GM21447 (cell line): ENCODE data around the gene CAMK2D.
A peak's percentile ranks its signal among the peaks of the same experiment; 100 is the strongest.

Experiments used
- ATAC-seq: cut with Tn5 transposase; IDR thresholded peaks from one replicate; pipeline ENCODE4 v1.9.1; 2021; ENCODE audit not compliant: unreplicated experiment

The CAMK2D gene

DNA sequence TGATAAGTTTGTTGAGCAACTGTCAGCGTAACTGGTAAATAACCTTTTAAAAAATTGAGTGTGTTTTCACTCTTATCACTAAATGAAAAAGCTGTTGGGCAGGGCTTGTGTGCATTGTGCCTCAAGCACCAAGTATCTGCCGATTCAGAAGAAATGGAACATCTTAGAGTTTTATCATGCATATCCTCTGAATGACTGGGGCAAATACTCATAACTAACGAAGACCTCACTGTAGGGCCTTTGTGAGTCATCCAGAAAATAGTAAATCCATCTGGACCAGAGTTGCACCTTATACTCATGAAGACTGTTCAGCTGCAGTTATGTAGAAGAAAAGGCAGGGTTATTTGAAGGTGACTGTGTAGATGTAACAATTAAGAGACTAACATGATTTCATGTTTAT is 222.1 kb downstream of the CAMK2D start:
- peak; percentile 54 for ATAC-seq

DNA sequence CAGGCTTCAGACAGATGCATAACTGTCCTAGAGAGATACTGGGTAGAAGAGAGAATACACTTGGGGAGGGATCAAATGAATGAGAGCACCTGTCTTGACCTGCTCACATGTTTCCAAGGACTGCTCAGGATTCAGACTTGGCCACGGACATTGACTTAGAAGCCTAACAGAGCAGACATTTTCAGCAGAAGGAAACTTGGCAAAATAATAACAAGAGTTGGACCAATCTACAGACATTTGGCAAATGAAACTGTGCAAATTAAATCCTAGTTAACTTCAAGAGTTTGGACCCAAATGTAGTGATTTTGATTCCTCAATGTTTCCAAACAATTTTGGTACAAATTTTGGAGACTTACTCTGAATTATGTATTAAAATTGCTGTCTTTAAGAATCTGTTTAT is 223.9 kb downstream of the CAMK2D start:
- ATAC-seq = no peak

DNA sequence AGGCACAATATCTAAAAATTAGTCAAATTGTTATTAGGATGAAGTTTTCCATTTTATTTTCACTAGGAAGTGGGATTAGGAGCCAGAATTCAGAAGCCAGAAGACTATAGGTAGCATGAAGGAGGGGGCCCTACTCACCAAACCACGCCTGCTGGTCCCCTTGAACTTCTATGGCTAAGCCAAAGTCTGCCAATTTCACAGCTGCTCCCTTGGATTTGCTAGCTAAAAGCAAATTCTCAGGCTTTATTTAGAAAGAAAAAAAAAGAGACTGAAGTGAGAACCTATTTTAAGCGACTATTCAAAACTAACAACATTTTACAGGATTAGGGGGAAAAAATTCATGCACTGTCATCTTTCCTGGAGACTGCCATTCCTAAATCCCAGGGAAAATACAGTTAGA is 224.3 kb downstream of the CAMK2D start:
- no peak for ATAC-seq

DNA sequence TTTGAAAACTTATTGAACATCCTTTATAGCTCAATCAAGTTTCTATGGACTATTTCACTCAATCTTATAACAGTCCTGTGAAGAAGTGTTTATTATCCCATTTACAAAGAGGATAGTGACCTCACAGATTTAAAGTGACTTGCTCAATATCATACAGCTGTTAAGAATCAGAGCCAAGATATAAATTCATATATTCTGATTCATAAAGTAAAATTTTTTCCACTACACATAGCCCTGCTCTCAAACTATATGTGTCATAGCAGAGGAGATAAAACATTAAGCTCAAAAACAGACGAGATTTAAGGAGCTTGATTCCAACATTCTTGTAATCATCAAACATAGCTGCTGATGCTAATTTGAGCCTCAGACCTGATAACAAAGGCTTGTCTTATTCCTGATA is 226.8 kb downstream of the CAMK2D start:
- no peak for ATAC-seq

DNA sequence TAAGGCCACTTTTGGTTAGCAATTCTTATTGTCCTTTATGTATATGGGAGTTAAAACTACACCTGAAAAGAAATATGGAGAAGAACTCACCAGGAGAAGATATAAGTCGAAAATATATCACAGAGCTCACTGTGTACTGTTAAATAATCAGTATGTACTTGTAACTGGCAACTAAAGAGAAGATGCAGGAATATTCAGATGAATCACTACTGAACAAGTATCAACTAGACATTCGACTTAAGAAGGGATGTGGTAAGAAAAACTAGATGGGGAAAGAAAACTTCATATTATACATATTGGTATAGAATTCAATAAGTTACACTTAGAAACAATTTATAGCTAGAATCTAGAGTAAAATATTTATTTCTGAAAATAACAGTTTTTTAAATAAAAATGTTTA is 230.0 kb downstream of the CAMK2D start:
- ATAC-seq = no peak

DNA sequence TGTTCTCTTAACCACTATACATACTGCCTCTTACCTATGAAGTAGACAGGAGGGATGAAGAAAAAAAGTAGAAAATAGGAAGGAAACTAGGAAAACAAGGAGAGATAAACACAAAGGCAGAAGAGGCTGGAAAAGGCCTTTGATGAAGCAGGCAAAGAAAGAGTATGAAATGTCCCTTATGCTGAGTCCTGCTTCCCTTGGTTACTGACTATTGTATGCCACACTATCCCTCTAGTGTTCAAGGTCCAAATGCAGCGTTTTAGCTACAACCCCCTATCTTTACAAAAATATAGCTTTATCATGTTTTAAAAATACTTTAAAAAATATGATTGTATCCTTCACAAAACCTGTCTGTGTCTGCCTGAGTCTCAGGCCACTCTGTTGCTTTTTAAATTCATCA is 233.1 kb downstream of the CAMK2D start:
- ATAC-seq = no peak

DNA sequence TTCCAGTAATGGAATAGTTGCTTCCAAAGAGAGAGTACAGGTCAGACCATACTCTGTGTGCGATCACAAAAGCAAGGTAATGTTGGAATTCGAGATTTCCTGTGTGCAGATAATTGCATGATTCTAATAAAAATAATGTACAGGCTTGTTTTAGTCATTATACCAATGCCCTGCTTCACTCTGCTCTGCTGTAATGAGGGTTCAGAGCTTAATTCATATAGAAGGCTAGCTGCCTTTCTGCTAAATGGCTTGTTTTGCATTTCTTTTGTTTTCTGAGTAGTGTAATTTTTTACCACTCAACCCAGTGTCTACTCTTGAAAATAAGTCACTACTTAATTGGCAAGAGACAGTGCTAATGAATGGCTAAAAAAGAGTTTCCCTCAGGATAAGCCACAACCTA is 236.0 kb downstream of the CAMK2D start:
- no peak for ATAC-seq

DNA sequence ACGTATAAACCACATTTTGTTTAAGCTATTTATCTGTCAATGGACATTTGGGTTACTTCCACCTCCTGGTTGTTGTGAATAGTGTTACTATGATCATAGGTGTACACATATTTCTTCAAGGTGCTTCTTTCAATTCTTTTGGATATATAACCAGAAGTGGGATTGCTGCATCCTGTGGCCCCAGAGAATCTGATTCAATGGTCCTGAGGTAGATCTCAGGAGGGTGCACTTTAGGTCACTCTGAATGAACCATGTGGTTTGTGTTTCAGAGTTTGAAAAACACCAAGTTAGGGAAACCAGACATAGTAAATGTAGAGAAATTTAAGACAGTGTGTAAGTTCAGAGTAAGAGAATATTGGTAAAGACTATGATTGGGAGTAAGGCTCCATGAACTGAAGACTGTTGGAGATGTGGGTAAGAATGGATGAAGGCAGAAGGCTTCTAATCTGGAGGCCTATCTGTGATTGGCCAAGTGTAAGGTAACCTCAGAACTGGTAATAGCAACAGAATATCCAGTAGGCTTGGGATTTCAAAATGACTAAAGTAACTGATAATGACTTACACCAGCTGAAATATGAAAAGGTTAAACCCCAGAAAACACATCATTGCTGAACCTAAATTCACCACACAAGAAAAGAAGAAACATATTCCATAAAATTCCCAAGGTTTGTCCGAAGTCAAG is 236.9 kb downstream of the CAMK2D start:
- ATAC-seq = peak; percentile 43

DNA sequence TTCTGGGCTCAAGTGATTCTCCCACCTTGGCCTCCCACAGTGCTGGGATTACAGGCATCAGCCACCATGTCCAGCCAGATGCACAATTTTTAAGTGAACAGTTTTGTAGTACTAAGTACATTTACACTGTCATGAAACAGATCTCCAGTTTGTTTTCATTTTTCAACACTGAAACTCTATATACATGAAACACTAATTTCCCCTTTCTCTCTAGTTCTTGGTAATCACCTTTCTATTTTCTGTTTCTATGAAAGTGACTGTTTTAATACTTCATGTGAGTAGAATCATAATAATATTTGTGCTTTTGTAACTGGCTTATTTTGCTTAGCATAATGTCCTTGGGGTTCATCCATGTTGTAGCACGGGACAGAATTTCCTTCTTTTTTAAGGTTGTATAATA is 237.4 kb downstream of the CAMK2D start:
- peak; percentile 92 for ATAC-seq

DNA sequence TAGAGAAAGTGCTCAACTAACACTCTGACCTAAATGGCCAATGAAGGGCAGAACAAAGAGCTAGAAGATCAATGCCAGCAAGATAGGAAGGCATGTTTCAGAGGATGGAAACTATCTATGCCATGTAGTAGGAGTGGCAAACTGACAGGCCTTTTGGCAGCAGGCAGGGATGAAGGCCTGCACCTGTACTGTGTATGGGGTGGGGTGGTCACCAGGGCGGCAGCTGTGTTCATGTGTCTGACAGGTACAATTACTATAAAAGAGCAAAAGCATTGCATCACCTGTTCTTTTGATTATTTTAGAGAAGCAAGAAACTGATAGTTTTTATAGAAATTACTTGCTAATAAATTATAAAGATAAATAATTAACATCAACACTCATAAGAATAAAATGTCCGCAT is 239.1 kb downstream of the CAMK2D start:
- ATAC-seq = no peak

DNA sequence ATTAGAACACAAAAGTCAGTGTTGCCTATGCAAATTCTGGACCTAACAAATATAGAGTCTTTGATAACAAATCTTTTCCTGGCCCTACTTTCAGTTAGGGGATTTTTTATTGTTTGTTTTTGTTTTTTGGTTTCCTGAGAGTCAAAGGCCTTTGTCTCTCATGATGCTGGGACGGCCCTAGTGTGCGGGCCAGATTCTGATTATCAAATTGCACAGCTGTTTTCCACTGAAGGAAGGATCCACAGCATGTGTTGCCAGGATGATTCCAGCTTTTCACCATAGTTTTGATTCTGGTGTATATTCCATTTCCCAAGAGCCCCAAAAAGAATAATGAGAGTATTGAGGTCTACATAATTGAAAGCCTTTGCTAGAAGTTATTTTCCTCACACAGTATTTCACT is 248.2 kb downstream of the CAMK2D start:
- no peak for ATAC-seq

DNA sequence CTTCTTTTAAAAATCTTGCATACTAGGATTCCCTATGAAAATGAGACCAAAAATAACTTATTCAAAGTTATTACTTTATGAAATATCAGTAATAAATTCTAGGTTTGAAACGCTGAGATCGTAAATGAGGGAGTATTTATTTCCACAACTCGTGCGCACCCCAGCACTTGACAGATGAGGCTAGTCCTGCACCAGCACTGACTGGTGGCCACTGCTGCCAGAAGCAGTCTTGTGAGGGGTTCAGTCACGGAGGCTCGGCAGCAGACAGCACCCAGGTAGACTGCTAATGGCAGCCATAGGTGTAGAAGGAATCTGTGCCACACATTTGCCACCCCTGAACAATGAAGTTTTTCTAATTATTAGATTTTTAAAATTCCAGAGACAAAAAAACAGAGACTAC is 248.7 kb downstream of the CAMK2D start:
- no peak for ATAC-seq

DNA sequence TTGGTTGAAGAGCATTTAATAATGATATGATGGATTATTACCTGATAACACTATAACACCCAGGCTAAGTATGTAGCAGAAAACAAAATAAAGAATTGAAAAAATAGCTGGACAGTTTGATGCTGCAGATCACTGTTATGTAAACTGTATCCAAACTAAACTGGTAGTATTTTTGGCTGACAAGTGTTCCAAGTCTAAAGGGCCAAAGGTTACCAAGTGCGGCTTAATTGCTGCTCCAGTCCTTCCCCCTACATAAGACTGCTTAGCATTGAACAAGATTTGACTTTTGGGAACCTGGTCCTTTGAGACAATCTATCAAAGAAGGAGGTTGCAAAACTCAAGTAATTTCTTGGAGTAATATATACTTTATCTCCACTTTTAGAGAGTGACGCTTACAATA is 249.6 kb downstream of the CAMK2D start:
- no peak for ATAC-seq

DNA sequence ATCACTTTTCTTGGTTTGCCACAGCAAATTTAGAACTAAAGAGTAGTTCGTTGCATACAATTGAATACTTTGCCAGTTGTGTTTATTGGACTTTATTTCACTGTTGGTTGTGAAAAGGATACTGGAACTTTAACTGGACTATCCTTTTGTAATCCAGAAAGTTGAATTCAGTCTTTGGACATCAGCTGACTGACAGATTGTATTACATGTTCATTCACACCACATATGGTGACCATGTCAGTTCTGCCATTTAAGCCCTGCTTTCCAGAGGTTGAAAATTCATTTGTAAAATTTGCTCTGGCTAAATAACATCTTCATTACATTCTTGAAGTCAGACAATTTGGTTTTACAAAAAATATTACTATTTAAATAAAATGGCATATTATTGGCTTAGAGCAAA is 251.7 kb downstream of the CAMK2D start:
- ATAC-seq = no peak

DNA sequence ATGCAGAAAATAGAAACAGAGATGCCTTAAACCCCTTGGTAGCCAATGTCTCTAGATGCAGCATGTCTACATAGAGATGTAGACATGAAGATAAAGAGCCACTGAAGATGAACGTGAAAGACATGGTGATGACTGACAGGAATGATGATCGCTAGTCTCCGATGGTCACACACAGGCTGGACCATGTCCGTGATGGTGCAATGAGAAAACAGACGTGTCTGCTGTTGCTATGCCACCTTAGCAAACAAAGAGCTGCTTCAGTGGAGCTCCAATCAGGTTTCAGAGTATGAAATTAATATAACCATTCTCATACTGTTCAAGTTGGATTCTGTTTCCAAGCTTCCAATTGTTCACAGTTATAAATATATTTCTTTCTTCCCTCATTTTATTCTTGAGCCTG is 256.5 kb downstream of the CAMK2D start:
- ATAC-seq = no peak

DNA sequence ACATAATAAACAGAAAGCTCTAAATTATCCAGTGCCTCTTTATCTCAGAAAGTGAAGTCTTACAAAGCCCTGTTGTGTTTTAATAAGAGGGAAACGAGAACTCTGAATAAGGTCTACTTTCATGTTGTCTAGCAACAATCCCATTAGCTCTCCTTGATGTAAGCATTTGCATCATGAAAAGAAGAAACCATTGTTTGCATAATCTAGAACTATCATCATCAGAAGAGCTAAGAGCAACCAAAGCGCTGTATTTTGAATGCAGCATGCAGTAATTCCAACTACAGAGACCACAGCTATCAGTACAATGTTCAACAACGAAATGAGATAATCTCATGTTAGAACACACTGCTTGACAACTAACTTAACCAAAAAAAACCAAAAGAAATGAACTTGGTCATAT is 257.1 kb downstream of the CAMK2D start:
- no peak for ATAC-seq

DNA sequence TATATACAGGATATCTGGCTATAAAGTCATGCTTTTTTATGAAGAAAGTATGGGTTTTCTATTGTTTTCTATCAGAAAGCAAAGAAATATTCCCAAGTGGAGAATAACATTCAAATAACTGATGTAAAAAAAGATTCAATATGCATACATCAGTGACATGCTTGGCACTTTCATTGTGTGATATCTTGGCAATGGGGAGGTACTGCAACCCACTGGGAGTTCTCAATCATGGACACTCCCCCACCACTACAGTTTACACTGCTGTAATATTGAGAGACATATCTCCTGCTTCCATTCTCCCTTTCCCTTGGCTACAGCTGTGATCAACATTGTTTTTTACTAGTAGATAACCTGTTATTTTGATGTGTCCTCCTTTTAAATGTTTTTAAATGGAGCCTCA is 257.8 kb downstream of the CAMK2D start:
- no peak for ATAC-seq

DNA sequence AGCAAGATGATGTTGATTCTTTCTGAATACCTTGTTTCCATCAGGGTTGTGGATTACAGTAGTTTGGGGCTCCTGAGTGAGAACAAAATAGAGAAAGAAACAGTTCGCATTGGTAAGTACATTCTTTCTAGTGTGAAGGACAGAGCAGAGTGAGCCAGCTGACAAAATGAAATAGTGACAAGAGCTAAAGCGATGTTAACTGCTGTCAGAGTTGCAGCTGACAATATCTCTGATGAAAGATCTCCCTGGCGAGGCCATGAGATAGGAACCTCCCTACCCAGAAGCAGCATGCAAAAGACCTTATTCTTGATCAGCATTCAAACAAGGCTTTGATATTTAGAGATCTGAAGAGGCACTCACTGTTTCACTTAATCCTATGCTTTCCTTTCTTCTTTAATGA is 258.6 kb downstream of the CAMK2D start:
- no peak for ATAC-seq

DNA sequence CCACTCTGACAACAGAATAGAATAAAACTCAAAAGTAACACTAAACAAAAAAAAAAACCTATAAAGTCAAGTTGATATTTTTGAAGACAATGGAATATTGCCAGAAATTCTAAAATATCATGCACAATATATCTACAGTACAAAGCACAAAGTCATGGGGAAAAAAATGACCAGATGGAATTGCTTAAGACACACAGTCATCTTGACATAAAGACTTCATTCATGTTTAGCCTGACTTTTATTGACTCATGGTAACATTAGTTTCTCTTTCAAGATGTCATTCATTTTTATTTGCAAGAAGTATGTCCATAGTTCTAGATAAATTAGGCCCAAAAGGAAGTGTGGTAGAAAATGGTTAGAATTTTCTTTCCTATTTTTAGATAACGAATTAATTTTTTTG is 259.1 kb downstream of the CAMK2D start:
- no peak for ATAC-seq

DNA sequence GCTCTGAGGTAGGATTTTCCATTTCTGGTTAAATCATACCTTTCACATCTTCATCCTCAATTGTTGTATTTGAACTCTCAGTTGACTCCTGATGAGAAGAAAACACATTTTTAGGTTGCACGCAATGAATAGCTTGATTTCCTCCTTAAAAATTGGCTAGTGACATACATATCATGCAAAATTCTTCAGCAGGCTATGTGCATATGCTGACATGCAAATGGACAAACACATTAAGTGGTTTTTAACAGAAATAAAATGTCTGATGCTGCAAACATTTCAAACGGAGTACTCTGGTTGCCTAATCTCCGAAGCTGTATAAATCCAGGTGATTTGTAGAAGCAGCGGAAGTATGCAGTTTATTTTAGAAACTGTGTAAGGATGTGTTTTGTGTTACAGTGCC is 261.1 kb downstream of the CAMK2D start:
- ATAC-seq = no peak

DNA sequence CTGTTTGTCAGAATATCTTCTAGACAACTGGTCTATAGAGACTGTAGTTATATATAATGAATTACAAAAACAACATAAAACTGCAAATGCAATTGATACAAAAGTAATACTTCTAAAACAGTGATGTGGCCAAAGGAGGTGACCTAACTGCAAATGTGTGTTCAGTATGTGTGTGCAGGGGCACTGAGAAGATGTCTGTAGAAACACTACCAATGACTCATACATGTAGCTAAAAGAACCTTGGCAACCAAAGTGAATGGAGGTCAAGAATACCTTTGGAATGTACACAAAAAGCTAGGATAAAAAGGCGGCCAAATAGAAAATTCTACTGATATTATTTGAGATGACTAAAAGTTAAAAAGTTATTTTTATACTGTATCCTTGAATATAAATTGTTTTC is 261.8 kb downstream of the CAMK2D start:
- ATAC-seq = no peak

DNA sequence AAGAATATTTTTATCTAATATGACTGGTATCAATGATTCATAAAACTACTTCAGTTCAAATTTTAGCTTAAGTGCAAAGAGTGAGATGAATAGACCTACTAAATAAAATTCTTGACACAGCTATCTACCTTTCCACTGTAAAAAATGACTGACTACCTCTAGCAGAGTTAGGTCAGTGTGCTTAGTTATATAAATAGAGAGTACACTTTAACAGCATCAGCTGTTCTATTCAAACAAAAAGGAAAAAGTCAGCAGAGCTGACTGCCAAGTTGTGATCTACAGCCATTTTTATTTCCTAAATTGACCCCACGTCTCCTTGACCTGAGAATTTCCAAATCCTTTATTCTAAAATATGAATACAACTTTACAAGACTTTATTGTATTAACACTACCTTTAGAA is 262.4 kb downstream of the CAMK2D start:
- ATAC-seq = no peak

DNA sequence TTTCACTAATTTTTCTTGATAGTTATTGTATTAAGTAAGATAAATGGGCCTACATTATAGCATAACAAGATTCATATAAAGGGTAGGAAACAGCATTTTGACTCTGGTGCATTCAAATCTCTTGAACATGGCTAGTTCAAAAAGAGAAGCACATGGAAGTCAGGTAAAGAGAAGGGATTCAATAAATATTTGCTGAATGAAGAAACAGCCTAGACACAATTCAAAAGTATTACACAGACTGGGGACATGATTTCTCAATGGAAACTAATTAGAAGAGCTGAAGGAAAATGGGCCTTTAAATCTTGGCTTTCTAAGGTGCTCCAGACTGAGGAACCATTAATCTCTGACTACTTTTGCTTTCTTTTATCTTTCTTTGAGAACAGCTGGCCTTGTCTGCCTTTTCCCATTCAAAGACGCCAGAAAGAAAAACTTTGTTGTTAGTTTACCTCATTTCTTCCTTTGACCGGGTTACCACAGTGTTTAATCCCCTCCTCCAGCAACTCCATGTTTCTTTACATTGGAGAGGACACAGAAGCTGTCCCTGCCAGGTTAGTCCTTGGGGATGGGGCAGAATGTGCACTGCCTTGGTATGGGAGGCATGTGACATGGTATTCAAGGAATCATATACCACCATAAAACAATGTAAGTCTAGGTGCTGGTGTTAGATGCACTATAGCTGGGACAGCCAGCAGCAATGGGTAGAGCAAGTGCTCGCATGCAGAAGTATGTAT is 264.2 kb downstream of the CAMK2D start:
- no peak for ATAC-seq
